Astrocyte of the spinal cord (primary cell): Measurements from ENCODE around the gene ANKRD31.
"Not testable (repeated sequence)": the region's sequence is repeated elsewhere in the genome, so short reads cannot be mapped to it uniquely, and the experiment has no call there.

ENCODE experiments used
- DNase-seq: peaks from one replicate; pipeline ENCODE4 v3.0.0; 2011; ENCODE audit warnings: low read depth, low spot score
- H3K4me3 ChIP-seq: 2 replicates; pipeline ENCODE4 v1.5.1; 2011; ENCODE audit warnings: low read depth, mild to moderate bottlenecking, low read length, moderate library complexity
- CTCF ChIP-seq: IDR thresholded peaks from 2 replicates; pipeline ENCODE4 v1.5.1; 2012; ENCODE audit warnings: low read depth, mild to moderate bottlenecking, low read length, inconsistent platforms
- in situ Hi-C: cut with HindIII; loops from 2 replicates; pipeline ENCODE4 v1.10.0; 2017; ENCODE audit warnings: low sequenced_read_pairs

The ANKRD31 gene

DNA sequence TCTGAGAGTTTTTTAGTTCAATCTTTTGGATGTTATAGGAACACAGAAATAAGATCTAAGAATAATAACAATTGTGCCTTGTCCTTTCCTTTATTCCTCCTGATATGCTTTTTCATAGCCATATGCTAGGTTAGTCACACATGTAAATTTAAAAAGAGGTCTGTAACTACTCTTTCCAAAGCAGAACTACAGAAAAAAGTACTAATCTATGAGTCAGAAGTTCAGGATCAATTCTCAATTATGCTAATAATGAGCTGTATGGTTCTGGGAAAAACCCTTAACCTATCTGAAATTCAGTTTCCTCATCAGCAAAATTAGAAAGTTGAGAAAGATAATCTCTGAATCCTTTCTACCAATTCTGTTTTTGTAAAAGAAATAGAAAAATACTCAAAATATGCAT is 44.4 kb downstream of the ANKRD31 start:
- no peak for TF ChIP-seq CTCF
- H3K4me3 ChIP-seq: no peak overlapping the region
- no peak for DNase-seq
- in situ Hi-C loops: no loop called here

- TF ChIP-seq CTCF: no peak
- DNase-seq: no peak
- in situ Hi-C loops: no loop called here
- no peak overlapping the region for H3K4me3 ChIP-seq
These were observed 46.5 kb downstream of the ANKRD31 start for GRCh38 chr5:75190227-75190626.

GRCh38 chr5:75189353-75189752 is 47.3 kb downstream of the ANKRD31 start:
- TF ChIP-seq CTCF: no peak
- no peak for DNase-seq
- H3K4me3 ChIP-seq: no peak overlapping the region
- in situ Hi-C loops: no loop called here

DNA sequence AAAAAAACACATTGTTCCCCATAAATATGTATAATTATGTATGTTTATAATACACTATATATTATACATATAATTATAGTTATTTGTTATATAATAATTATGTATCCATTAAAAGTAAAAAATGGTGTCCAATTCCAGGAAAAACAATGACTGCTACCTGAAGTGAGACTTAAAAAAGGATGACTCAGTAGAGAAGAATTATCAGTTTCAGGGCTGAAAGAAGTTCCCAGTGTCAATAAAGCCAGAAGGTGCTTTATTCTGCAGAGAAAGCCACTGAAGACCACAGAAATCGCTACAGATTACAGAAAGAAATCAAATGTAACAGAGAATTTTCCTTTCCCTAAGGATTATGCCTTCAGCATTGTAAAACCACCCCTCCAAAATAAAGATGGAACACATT is 50.9 kb downstream of the ANKRD31 start:
- DNase-seq: no peak
- no peak overlapping the region for H3K4me3 ChIP-seq
- in situ Hi-C loops: no loop called here
- TF ChIP-seq CTCF: no peak

DNA sequence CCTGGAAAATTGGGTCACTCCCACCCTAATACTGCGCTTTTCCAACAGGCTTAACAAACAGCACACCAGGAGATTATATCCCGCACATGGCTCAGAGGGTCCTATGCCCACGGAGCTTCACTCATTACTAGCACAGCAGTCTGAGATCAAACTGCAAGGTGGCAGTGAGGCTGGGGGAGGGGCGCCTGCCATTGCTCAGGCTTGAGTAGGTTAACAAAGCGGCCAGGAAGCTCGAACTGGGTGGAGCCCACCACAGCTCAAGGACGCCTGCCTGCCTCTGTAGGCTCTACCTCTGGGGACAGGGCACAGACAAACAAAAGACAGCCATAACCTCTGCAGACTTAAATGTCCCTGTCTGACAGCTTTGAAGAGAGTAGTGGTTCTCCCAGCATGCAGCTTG is 60.7 kb downstream of the ANKRD31 start:
- DNase-seq, H3K4me3 ChIP-seq, in situ Hi-C loops: not testable (repeated sequence)

- H3K4me3 ChIP-seq, in situ Hi-C loops, DNase-seq: not testable (repeated sequence)
These were observed 61.8 kb downstream of the ANKRD31 start for GRCh38 chr5:75174872-75175271.

GRCh38 chr5:75169516-75169915 is 67.2 kb downstream of the ANKRD31 start:
- H3K4me3 ChIP-seq: no peak overlapping the region
- TF ChIP-seq CTCF: no peak
- DNase-seq: no peak
- in situ Hi-C loops: no loop called here

DNA sequence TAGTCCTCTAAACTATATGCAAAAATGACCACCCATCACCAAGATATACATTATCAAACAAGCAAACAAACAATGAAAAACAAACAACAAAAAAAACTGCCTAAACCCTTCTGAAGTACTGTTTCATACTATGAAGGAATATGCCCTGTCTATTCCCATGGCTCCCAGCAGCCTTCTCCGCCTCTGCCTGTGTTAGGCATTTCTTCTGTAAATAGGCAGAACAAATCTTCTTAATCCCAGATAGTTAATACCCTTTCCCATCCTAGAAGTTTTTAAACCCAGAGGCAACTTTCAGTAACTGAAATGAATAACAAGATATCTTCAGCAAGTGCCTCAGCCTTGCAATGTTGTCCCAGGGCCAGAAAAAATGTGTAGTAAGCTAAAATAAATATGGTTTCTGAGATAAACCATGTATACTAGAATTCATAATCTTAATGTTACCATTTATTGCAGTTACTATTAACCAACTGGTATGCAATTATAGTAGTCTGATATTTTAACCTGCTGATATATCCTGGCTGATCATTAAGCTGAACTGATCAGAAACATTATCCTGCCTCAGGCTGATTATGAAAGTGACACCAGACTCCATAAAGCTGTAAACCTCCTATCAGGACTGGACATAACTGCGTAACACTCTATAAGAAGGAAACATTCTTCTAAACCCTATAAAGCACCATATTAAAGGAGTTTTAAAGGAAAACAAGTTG is 68.5 kb downstream of the ANKRD31 start:
- no peak for TF ChIP-seq CTCF
- H3K4me3 ChIP-seq: no peak overlapping the region
- no peak for DNase-seq
- in situ Hi-C loops: no loop called here
